NCI-H69 (cell line): ENCODE results near the gene AZIN2.
"Not testable (repeated sequence)": the region's sequence is repeated elsewhere in the genome, so short reads cannot be mapped to it uniquely, and the experiment has no call there.

Source experiments
- DNase-seq: peaks from one replicate; lab custom pipeline; 2025; lab: John Stamatoyannopoulos, UW

AZIN2 gene

DNA sequence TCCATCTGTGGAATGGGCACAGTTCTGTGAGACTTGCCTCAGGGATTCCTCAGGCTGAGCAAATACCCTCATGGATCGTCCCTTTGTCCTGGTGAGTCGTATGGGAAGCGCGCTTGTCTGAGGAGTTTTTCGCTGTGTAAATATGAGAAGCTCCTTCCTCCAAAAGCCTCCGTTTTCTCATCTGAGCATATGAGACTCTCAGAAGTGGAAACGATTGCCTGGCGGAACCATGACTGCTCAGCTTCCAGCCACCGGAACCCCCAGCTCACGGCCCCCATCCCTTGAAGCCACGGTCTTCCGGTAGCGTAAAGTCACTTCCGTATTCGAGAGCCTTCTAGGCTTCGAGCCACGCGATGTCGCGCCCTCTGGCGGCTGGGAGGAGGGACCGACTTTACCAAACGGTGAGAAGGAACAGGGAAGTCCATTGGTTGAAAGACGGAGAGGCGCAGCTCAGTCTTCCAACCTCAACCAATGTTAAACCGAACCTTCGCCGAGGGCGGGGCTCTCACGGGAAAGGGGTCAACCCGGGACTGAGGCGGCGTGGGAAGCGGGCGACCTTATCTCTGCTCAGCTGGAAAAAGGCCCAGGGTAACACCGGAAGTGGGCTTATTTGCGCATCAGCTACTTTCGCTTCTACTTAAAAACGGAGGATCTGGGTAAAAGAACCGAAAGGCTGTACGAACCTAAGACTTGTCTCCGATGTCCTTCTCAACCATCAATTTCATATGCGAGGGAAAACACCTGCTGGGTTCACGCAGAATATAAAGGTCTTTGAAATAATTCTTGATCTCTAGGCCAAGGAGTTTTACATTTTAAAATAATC, 46.3 kb downstream of the AZIN2 start:
- peak; percentile 98 for DNase-seq

DNA sequence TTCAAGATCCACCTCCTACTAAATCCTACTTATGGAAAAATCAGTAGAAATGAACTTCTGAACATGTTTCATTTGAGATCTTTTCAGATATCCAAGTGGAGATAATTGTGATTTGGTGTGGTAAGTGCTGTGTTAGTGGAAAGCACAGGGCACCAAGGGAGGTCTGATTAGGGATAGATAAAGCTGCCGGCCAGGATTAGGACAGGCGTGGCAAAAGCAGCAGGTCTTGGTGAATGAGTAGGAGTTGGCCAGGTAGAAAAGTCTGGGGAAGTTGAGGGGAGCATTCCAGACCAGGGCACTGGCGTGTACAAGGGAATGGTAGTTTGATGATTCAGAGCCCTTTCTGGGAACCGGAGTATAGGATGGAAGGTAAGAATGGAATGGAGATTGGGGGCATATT, 47.8 kb downstream of the AZIN2 start:
- DNase-seq: no peak

DNA sequence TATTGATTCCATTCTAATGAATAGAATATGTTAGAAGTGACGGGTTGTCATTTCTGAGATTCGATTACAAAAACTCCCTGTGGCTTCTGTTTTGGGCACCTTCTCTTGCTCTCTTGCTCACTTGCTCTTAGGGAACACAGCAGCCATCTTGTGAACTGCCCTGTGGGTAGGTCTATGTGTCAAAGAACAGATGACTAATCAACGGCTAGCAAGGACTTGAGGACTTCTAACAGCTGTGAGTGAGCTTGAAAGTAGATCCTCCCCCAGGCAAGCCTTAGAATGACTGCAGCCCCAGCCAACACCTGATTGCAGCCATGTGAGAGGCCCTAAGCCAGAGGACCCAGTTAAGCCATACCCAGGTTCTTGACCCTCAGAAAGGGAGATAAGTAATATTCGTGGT, 49.3 kb downstream of the AZIN2 start:
- DNase-seq: no peak

DNA sequence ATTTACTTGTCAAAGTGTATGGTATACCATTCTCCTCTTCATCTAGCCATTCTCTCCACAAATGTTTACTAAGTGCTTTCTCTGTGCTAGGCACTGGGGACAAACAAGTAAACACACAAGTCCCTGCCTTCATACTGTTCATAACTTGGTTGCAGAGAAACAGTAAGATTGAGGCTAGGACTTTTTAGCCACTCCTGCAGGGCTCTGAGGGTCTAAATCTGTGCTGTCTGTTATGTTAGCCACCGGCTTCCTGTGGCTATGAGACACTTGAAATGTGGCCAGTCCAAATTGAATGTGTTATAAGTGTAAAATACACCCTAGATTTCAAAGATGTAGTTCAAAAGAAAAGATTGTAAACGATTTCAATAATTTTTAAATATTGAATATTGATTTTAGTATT, 50.2 kb downstream of the AZIN2 start:
- DNase-seq: no peak

DNA sequence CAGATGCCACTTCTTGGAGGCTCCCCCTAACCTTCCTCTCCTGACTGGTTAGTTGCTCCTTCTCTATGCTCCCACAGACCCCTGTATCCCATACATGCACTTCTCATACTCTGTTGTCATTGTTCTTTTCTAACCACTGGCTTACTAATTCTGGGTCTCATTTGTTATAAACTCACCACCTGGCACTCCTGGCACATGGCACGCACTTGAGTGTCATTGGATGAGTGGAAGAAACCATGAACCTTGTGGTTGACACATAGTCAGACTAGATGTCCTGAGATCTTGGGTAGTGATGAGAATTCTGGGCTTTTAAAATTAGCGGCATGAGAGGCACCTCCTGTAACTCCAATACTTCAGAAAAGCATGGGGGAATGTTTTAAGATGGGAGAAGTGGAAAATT, 51.6 kb downstream of the AZIN2 start:
- no peak for DNase-seq

DNA sequence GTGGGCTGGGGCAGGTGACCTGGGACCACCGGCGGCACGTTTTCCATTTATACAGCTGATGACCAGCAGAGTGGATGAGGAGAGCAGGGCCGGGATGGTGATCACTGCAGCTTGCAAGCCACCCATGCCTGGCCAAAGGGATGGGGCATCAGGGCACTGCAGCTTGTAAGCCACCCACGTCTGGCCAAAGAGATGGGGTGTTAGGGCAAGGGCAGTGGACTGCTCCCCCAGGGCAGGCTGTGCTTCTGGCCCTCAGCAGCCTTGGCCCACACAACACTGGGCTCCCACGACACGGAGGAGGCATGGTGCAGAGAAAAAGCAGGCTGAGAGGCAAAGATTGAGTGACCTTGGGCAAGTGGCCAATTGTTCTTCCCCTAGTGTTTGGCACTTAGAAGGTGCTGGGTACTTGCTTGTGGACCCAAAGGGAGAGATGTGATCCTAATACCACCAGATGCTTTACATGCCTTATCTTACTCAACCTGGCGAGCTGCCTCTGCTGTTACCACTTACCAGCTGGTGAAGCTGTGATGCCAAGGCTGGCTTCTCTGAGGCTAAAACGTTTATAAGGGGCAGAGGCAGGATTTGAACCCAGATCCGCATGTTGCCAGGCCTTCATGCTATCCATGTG, 52.6 kb downstream of the AZIN2 start:
- DNase-seq: no peak

DNA sequence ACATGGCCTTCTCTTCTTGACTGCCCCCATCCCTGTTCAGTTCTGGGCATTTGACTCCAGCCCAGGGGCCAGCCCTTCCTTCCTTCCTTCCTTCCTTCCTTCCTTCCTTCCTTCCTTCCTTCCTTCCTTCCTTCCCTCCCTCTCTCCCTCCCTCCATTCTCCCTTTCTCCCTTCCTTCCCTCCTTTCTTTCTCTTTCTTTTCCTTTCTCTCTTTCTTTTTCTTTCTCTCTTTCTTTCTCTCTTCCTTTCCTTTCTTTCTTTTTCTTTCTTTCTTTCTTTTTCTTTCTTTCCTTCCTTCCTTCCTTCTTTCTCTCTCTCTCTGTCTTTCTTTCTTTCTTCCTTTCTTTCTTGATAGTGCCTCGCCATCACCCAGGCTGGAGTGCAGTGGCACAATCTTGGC, 55.1 kb downstream of the AZIN2 start:
- DNase-seq: not testable (repeated sequence)

DNA sequence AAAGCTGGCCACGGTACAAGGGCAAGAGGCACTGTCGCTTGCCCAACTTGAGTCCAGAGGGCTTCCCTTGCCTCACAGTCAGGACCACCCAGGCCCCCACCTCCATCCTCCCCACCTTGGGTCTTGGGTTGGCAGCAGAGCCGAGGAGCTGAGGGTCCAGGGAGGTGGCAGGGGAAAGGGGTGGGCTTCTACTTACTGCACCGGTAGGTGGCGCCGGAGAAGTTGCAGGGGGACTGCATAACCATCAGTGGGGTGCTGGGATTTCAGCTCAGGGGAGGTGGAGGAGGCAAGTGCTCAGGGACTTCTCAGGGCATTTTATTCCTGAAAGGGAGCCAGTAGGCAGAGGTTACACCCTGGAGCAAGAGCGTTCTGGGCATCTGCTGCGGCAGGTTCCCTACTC, 56.8 kb downstream of the AZIN2 start:
- peak; percentile 64 for DNase-seq

DNA sequence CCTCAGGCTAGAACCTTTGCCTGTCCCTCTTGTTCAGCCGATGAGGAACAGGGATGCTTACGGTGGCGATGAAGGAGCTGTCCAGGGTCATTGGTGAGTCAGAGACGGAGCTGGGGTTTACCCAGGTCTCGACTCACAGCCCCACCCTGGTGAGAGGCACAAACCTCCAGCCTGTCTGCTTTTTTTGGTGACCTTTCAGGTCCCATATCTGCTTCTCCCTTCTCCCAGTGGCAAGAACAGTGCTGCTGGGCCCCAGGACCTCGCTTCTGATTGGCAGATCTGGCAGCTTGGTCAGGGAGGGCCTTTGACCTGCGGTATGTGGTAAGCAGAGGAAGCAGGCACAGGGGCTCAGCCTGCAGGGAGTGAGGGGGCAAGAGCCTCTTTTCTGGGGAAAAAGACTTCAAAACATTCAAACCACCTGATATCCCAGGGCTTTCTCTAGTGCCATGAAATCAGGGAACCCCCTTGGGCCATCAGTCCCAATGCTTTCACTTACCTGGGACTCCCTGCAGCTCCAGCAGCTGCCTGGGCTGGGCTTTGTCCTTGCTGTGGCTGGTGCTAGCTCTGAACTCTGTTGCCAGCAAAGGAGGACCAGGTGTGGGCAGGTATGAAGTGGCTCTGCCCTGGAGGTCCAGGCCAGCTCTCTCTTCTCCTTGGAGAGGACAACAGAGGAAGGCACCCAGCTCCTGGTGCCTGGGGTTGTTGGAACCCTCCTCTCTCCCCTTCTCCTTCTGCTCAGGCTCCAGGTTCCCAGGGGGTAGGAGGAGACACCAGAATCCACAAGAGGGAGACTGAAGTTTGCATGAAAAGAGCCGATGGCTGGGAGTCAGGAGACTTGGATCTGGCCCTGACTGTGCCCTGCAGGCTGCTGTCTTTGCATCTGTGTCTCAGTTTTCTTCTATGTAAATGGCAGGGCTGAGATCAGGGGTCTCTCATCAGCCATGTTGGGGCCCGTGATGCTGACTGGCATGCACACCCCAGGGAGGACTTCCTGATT, 59.5 kb downstream of the AZIN2 start:
- DNase-seq: peak; percentile 34

DNA sequence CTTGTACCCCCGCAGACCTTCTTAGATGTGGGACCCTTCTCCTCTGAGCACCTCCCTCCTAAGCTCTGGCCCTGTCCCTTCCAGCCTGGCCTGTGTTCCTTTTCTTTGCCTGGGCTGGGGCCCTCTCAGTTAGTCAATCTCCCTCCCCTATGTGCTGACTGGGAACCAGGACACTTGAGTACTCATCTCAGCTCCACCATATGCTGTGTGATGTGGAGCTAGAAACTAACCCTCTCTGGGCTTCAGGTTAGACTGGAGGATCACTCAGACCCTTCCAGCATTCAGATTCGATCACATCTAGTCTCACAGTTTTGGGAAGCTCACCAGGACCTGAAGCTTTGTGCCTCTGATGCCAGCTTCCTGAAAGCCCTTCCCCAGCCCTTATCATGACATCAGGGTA, 60.3 kb downstream of the AZIN2 start:
- no peak for DNase-seq

DNA sequence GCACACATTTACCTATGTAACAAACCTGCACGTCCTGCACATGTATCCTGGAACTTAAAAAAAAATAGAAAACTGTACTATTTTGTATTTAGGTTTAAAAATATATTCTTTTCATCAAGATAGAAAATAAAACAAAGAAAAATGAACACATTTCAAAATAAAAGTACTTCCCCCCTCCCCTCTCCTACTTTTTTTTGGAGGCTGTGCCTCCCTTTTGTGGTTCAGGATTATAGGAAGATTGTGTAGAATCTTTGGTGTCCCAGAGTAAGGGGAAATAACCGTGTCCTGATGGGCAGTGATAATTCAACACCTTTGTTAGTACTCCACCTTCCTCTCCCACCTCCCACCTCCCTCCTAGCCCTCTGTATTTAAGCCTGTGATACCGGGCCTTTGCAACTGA, 60.8 kb downstream of the AZIN2 start:
- no peak for DNase-seq

DNA sequence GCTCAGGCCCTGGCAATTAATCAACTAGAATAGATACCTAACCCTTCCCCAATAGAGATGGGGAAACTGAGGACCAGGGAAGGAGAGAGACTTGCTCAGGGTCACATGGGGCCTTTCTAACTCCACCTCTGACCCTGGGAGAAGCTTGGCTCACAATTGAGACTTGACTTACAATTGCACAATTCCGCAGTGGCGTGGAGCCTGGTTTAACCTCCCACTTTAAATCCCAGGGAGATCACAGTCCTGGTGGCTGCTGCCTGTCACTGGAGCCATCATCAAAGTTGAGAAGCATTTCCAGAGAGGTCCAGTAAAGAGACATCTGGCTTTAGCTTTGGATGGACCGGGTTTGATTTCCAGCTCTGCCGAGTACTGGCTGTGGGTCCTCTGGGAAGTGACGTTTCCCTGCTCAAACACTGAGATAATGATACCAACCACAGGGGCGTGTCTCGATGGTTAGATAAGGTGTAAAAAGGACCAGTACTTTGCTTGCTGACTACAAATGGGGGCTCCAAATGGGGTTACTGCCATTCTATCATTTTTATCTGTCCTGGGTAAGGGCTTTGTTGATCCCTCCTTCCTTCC, 61.6 kb downstream of the AZIN2 start:
- no peak for DNase-seq

DNA sequence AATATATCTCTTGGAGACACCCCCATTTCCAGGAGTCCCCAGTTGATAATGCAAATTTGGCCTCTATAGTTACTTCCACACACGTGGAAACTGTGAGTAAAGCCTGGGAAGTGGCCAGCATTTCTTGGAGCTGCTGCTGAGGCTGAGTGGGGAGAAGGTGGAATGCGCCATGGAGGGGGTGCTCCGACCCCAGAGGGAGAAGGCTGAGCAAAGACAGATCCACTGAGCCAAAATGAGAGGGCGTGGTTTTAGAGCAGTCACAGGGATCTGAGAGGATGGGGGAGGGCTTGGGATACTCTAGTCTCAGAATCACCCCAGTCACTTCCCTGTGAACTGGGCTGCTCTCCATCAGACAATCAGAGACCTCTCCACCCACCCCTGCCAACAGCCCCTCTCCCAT, 62.2 kb downstream of the AZIN2 start:
- no peak for DNase-seq

DNA sequence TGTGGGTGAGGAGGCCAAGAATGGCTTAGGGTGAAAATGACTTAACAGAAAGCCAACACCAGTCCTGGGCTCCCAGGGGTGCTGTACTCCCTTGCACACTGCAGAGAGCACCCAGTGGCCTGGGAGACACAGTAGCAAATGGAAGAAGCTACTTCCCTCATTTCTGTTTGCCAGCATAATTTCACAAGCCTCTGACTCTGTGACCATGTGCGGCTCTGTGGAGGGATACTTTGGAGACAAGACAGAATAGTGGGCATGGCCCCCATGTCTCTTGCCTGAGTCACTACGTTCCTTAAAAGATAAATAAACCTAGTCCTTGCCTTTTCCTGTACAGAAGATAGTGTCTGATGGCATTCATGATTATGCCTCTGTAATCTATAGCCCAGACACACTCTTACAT, 62.7 kb downstream of the AZIN2 start:
- DNase-seq: no peak

DNA sequence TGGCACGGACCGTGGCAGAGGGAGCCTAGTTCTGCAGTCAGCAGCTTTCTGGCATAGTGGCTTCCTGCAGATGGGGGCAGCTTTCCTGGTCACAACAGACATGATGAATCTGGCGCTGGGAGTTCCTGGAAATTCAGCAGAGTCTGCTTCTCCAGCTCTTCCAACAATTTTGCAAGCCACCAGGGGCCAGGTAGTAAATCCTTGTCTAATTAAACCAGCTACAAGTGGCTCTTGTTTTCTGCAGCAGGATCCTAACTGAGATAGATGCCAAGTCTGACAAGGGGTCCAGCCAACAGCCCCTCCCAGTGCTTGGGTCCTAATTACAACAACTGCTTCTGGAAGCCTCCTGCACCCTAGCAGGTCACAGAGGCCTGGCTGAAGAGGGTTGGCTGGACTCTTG, 65.0 kb downstream of the AZIN2 start:
- DNase-seq: no peak

DNA sequence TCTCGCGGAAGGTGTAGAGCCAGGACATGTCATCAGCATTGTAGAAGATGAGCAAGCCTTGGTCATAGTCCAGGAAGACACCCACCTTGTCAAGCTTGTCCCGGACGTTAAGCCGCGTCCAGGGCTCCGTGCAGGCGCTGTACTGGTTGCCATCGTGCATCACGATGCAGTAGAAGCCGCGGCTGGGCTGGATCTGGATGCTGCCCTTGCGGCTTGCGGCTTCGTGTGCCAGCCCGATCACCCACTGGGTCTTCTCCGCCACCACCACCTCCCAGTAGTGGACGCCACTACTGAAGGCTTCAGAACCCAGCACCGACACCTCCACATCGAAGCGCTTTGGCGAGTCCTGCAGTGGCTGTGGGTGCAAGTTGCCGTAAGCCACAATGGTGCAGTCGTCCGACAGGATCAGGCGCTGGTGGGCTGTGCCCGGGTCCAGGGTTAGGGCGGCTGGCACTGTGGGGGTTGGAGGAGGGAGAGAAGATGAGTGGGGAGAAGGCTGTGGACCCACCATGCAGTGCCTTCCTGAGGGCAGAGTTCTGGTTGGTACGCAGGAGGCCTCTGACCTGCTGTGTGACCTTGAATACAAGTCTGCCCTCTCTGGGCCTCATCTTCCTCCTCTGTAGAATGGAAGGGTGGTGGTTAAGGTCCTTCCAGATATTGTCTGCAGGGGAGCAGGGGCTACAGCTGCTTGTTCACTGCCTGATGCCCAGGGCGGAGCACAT, 66.5 kb downstream of the AZIN2 start:
- no peak for DNase-seq

DNA sequence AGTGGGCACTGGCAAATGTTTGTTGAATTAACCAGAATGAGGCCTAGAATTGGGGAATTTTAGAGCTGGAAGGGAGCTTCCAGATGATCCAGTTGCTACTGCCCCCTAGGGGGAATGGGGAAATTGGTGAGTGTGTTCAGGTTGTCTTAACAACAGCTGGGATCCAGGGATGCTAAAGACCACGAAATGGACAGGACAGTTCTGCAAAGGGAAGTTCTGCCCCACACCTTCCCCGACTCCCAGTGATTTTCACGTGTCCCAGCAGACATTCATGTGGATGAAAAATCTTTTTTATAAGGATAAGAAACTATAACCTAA, 67.0 kb downstream of the AZIN2 start:
- DNase-seq: peak; percentile 14

DNA sequence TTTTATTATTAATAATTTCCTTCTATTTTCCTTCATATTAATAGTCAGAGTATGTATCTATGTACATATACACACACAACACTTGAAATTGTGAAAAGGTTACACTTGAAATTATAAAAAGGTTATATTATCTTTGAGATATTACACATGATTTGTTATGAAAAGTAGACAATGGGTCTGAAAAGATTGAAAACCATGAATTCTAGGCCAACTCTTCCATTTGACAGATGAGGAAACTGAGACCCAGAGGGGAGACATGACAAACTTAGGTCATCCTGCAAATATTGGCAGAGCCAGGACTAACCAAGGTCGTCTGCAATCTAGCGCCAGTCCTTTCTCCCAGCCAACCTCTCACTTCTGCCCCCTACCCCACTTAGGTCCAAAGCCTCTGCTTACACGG, 67.7 kb downstream of the AZIN2 start:
- no peak for DNase-seq

DNA sequence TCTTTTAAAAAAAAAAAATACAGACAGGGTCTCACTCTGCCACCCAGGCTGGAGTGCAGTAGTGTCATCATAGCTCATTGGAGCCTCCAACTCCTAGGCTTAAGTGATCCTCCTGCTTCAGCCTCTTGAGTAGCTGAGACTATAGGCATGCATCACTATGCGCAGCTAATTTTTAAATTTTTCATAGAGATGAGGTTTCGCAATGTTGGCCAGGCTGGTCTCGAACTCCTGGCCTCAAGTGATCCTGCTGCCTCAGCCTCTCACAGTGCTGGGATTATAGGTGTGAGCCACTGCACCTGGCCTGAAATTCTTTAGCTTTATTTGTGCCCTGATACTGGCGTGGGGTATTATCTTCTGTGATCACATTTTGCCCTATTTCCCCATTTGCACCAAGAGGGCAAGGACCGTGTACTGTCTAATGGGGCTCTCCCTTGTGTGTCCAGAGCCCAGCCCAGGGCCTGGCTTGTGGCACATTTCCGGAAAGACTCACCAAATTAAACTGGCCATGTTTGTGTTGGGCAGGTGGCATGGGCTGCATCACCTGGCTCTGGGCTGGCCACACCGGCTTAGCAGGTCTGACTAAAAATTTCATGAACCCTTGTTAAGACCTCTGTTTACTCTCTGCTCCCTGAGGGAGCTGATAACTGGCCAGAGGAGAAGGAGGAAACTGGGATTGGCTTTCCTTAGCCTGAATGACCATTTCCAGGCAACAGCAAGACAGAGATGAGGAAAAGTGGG, 68.7 kb downstream of the AZIN2 start:
- no peak for DNase-seq

DNA sequence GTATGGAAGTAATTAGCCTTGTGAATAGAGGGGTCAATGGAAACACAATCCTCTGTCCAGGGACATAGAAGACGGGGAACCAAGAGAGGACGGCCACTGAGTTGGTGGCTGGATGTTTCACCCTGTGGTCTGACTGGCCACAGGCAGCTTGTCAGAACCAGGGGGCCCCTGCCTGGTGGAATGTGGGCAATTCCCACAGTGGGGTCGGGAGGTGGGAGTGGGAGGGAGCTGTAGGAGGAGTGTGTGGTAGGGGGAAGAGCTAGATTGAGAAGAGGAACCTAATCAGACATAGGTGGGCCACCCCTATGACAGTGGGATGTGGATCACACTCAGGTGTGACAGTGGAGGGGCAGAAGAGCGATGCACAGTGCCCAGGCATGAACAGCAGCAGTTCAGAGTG, 69.6 kb downstream of the AZIN2 start:
- DNase-seq: no peak

DNA sequence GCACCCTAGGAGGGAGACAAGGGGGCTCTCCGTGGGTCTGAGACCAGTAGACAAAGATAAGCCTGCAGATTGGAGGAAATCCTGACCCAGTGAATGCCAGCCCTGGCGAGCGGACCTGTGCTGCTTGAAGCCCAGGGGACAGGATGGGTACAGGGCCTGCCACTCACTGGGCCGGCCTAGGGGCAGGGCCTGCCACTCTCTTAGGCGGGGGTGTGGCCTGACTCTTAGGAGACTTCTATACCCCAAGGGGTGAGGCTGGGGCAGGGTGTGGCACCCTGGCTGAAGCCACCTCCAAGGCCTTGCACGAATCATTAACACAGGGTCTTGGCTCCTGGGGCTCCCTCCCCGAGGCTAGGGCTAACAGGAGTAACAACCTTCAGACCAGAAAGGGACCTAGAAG, 70.2 kb downstream of the AZIN2 start:
- no peak for DNase-seq
